Measurements from ENCODE around the gene NATD1.

Gene NATD1, protein sequence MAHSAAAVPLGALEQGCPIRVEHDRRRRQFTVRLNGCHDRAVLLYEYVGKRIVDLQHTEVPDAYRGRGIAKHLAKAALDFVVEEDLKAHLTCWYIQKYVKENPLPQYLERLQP

DNA sequence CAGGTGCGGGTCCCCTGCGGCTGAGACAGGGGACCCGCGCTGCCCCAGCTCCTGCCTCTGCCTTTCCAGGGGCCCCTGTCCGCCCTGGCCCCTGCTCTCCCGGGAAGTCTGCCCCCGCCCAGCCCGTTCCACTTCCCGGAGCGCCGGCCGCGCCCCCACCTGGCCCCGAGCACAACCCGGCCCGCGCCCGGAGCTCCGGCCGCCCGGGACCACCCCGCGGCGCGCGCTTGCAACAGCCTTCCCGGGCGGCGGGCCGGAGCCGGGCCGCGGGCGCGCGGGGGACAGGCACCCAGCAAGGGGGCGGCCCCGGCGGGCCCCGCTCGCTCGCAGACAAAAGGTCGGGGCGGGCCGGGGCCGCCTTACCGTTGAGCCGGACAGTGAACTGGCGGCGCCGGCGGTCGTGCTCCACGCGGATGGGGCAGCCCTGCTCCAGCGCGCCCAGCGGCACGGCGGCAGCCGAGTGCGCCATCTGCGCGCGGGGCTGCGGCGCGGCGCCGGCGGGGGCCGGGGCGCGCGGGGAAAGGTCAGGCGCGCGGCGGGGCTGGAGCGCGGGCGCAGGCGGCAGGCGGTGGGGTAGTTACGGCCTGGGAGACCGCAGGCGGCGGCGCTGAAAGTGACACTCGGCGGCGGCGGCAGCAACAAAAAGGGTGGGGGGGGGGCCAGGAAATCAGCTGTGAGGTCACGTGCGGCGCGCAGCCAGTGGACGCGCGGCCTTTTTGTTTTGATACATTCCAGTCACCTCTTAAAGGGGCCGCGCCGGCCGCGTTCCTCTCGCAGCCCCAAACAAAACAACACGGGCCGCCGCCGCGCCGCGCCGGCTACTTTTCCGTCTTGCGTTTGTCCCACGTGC lies at the start of gene NATD1:
NATD1 (minus strand) TSS at position 615 of the 850 bp plus-strand sequence; CDS start at position 469, 146 bp downstream.
- peak; percentile 86 for DNase-seq

DNA sequence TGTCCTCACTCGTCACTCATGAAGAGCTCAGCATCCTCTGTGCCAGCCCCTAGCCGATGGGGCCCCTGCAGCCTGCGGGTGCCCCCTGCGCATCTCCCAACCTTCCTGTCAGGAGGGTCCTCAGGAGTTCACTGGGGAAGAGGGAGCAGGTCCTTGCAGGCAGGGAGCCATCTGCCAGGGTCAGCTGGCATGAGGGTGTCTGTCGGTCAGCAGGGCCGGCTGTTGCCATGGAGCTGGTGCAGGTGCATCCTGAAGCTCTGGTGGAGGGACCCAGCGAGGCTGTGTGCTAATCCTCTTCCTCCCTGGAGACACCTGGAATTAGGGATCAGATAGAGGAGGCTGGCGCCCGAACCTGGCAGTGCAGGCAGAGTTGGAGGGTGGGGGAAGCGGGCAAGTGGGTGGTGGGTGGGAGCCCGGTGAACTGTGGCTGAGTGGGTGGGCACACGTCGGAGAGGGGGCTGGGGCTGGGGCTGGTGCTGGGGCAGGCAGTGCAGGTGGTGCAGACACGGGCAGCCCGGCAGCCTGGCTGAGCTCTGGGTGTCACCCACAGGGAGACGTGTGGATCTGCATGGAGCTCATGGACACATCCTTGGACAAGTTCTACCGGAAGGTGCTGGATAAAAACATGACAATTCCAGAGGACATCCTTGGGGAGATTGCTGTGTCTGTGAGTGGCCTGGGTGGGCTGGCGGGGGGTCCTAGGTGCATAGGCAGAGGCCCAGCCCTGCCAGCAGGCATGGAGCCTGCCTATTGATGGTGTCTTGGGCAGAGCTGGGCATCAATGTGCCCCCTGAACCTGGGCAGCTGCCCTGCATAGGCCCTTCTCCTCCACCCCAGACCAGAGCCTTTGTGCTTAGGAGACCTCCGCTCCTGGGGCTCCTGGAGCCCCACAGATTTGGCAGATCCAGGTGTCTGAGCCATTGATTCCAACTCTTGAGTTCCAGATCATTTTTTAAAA lies 48.7 kb upstream of the NATD1 start:
- no peak for DNase-seq

DNA sequence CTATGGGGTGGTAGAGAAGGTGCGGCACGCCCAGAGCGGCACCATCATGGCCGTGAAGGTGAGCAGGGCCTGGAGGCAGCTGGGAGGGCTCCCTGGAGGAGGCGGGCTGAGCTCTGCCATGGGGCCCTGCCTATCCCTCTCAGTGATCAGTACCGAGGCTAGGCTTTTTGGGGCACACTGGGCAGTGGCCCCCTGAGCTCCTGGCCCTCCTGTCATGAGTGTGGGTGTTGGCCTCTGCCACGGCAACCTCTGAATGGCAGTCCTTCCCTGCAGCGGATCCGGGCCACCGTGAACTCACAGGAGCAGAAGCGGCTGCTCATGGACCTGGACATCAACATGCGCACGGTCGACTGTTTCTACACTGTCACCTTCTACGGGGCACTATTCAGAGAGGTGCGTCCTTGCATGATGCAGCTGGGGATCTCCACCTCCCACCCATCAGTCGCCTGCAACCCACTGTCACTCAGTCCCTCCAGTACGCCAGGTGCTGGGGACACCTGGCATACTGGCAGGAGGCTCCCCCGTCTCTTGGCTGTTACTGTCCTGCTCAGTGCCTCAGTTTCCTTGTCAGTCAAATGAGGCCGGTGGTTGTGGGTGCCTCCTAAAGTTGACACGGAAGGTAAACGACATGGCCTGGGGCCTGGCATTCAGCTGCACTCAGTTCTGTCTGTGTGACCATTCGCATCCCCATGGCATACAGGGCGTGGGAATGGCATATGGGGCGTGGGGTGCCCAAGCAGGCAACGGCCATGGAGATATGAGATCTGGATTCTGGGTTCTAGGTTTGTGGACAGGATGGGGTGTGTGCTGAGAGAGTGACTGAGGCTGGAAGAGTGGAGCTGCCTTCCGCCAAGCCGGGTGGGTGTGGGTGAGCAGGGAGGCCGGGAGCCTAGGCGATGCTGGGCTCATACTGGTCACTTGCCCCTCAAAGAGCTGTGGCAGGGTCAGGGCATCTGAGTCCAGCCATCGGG lies 47.7 kb upstream of the NATD1 start:
- no peak for DNase-seq

DNA sequence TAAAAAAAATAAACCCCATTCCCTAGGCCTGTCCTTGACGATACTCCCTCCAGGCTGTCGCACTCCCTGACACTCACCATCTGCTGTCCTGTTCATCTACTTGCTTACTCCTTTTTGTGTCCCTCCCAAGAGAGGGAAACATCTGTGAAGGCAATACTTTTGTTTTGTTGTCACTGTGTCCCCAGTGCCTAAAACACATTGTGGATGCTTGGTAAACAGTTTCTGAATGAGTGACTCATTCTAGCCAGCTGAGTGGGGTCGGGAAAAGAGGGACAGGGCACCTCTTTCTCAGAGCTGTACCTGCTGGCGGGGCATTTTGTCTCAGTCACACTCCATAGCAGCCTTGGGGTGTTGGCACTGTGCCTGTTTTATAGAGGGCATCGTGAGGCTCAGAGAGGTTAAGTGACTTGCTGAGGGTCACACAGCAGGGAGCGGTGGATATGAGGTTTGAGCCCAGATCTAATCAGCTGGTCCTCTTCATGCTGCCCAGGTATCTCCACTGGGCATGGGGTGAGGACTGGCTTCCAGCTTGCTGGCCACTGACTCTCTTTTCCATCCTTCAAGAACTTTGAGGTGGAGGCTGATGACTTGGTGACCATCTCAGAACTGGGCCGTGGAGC lies 46.9 kb upstream of the NATD1 start:
- peak; percentile 2 for DNase-seq

DNA sequence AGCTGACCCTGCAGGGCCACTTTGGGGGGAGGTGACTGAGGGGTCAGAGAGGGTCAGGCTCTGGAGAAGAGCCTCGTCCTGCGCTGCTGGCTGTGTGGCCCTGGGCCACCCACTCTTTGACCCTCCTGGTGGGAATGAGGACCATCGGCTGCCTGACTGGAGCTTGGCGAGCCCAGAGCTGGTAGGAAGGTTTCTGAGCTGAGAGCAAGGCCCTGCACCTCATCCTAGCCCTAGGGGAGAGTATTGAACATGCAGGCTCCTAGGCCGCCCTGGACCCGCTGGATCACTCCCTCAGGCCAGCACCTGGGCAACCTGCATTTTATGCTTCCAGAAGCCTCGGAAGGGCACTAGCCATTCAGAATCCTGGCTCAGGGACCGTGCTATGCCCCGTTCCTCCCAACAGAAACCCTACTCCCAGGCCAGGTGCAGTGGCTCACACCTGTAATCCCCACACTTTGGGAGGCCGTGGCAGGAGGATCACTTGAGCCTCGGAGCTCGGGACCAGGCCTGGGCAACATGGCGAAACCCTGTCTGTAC lies 45.8 kb upstream of the NATD1 start:
- no peak for DNase-seq

DNA sequence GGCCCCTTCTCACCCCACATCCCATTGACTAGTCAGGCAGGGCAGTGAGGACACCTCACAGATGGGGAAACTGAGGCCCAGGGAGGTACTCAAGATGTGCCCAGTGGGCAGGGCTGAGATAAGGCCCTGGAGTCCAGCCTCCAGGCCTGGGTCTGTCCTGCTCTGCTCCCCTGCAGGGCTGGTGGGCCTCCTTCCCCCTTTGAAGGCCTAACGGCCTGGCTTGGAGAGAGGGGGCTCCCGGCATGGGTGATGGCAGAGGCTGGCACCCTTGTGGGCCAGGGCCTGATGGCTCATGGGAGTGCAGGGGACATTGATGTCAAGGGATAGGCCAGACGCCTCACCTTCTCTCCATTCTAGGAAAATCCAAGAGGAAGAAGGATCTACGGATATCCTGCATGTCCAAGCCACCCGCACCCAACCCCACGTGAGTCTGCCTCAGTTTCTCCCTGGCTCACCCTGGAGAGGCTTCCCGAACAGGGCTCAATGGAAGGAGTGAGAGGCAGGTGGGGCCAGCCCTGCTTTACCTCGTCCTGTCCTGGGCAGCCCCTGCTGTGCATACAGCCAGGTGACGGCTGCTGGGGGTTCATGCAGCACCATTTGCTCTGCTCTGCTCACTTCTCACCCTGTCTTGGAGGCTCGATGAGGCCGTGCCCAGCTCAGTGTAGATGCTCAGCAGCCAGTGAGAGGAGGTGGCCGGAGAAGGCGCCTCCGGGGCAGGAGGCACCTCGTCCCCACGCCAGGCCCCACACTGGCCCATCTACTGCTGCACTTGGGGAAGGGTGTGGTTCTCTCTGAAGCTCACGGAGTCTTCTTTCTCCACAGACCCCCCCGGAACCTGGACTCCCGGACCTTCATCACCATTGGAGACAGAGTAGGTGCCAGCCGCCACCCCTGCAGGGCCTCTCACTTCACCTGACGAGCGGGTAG lies 45.1 kb upstream of the NATD1 start:
- DNase-seq: peak; percentile 1

DNA sequence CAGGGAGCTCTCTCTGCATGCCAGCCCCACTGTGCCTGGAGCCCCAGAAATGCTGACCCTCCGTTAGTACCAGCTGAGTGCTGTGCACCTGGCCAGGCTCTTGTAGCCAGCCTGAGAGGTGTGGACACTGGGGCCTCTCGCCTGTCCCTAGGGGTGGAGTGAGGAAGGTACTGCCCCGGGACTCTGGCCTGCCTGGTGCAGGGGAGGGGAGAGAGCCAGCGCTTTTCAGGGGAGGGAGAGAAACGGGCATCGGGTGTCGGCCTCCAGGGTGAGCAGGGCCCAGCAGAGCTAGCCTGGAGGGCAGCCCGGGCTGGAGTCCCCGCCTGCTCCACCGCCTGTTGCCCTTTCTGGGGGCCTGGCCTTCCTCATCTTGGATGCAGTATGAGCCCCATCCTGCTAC lies 44.4 kb upstream of the NATD1 start:
- peak; percentile 45 for DNase-seq

DNA sequence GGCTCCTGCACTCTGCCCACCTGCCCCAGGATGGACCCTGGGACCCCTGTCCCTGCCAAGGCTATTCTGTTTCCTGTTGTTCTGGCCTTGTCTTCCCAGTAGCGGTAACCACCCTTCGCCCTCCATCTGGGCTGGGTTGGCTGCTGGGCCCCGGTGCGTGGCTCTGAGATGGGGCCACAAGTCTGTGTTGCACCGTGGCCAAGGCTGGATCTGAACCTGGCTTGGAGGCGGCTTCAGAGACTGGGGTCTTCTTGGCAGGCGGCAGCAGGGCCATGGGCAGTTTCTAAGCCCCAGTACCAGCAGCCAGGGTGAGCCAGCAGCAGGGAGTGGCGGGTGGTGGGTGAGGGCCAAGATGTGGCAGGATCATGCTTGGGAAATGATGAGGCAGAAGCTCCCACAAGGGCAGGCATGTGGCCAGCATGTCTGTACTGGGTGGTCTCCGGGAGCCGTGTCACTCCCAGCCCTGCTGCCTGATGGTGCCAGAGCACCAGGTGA lies 43.9 kb upstream of the NATD1 start:
- DNase-seq: peak; percentile 43

DNA sequence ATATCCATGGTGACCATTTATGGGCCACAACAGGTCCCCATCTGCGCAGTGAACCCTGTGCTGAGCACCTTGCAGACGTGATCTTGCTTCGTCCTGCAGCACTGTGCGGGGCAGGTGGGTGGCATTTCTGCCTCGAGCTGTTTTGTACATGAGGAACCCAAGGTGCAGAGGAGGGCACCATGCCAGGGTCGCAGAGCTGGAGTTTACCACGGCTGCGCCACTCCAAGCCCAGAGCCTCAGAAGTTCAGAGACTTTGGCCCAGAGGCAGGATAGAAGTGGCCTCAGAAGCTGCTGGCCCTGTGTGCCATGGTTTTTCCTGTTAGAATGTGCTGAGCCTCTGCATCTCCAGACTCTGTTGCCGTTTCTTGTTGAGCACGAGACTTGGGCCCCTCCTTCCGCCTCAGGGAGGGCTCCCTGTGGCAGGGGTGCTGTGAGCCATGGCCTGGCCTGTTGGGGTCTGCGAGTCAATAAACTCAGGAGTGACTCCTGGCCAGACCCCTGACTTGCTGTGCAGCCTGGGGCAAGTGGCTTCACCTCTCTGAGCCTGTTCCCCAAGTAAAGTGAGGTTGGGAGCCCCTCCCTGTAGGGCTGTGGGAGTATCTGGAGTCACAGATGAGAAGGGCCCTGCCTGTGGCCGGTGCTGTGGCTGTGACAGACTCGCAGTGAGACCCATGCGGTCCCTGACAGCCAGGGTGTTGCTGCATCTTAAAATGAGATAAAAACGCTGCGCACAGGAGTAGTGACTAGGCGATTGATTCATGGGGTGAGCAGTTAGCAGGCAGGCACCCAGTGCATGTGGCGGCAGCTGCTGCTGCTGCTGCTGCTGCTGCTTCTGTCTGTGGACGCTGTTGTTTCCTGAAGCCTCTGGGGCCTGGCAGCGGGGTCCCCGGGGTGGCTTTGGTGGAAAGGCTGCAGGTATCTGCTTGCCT lies 43.2 kb upstream of the NATD1 start:
- DNase-seq: peak; percentile 98

DNA sequence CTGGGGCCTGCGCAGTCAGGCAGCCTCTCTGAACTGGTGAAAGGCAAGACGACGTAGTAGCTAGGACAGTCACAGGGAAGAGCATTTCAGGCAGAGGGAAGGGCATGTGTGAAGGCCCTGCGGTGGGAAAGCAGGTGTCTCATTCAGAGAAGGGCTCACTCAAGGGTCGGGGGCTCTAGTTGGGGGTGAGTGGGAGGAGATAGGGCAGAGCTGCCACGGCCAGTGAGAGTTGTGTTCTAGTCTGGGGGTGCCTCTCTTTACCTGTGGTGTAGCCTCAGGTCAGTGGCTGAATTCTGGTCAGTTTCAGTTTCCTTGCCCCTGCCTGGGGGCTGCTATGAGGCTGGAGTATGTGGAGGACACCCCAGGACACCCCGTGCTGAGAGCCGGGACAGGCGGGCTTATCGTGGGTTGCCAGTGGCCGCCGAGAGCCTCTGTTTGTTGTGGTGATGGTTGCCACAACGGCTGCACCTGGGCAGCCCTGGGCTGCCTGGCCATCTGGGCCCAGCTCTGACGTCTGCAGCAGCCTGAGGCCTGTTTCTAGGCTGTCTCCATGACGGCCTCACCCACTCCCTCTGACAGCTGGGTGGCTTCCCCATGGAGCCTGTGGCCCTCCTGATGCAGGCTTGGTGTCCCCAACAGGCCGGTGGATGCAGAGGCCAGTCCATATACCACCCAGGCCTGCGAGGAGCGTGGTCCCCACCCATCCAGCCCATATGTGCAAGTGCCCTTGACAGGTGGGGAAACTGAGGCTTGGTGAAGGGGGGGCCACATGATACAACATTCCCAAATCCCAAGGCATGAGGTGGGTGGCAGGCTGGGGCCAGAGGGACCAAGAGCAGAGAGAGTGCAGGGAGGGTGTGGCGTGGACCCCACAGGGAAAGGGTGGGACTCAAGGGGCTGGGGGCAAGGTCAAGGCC lies 42.1 kb upstream of the NATD1 start:
- DNase-seq: peak; percentile 86

DNA sequence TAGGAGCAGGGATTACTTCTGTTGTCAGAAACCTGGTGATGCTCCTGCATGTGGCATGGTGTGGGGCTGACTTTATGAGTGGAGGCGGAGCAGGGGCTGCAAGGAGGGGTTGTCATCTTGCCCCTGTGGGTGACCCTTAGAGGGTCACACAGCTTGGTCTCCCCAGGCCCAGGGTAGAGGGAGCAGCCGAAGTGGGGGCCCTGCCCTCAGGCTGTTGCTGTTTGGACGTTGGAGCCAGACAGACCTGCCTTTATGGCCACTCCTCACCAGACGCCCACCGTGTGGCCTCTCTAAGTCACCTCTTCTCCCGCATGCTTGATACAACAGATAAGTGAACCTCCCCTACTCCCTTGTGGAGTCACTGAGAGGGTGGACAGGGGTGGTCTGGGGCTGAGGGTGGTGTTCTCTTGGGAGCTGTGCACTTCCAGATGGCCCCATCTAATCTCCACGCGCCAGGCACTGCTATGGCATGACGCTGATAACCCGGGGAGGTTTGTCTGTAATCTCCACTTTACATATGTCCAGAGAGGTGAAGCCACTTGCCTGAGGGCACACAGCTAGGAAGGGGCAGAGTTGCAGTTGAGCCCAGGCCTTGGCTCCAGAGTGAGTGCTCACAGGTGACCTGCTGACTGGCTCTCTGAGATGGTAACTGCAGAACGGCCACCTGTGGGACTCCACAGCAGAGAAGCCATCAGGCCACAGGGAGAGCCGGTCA lies 41.3 kb upstream of the NATD1 start:
- peak; percentile 99 for DNase-seq

DNA sequence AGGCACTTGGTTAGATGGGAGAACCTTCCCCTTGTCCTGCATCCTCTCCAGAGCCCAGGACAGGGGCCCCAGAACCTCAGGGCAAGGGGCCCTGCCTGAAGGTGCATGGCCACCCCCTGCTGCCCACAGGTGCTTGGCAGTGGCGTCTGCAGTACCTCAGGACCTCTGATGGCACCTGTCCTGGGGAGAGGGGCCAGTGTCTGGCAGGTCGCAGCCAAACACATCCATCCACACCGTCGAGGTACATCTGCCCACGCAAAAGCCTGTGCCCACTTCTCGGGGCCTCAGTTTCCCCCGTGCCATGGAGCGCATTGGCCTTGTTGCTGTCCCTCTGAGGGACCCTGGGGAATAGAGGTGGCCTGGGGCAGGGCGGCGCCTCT lies 40.6 kb upstream of the NATD1 start:
- DNase-seq: no peak

DNA sequence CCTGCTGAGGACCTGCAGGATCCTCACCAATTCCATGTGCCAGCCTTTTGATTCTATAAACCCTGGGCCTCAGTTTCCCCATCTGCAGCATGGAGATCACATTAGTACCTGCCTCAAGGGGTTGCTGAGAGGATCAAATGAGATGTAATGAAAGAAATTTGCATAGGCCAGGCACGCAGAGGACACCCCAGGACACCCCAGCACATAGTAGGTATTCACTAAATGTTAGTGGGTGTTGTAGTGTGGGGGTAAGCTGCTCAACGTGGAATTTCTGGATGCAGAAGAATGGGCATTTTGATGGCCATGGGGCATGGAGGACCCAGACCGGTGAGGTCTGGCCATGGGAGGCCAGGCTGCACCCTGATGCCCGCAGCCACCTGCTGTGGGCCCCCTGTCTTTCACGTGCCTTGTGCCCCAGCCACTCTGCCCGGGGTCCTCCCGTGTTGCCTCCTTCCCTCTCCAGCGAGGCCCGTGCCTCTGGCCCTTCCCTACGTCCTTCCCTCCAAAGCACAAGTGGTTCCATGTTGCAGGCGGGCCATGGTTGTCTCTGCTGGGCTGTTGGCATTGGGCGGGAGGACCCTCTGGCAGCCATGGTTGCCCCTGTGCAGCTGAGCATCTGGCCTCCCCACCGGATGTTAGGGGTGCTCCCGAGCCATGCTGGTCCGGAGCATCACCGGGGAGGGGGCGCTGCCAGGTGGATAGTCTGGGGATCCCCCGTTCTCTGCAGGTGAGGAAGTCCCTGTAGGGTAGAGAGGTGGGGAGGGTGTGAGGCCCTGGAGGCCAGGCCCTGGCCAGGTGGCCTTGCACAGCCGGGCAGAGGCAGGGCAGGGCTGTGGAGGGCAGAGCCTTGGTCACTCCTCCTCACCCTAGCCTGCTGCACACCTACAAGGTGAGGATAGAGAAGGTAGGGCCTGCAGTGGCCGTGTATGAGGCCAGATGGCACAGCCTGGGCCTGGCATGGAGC lies 39.9 kb upstream of the NATD1 start:
- no peak for DNase-seq

DNA sequence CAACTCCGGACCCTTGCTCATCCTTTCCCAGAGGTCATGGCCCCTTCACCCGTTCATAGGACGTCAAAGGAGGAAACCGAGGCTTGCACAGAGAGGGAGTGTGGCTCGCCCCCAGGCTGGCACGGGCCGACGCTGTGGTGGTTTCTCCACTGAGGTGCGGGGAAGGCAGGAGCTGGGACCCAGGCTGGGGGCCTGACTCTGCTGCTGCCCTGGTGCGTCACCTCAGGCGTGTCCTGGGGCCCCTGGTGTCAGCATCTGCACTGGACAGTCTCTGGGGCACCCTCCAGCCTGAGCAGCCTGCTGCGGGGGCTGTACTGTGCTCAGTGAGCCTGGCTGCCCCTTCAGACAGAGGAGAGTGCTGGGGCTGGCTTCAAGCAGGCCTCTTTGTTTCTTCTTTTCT lies 38.7 kb upstream of the NATD1 start:
- DNase-seq: no peak

DNA sequence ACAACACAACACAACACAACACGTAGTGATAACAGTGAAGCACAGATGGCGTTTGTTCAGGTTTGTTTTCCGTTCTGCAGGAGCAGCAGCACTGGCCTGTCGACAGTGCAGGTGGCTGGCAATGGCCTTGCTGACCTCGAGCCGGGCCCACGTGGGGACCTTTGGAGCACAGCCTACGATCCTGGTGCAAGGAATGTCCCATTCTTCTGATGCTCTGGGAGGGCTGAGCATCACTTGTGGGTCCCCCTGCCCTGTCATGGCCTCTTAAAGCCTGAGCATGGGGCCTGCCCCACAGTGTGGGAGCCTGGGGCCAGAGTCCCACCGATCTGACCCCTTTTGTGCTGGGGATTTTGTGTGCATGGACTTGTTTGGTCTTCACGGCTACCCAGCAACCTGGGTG lies 38.1 kb upstream of the NATD1 start:
- DNase-seq: no peak
